ENCODE results near the gene SLX4IP.

The SLX4IP gene

GRCh38 chr20:10554285-10554684 lies 119.2 kb downstream of the SLX4IP start:
- DNase-seq, result no peak

- DNase-seq, result no peak
Measured at GRCh38 chr20:10555393-10555792, 120.3 kb downstream of the SLX4IP start.

GRCh38 chr20:10555865-10556308 lies 120.8 kb downstream of the SLX4IP start:
- DNase-seq, result no peak

- no peak for DNase-seq
Measured at GRCh38 chr20:10556519-10557083, 121.5 kb downstream of the SLX4IP start.

DNA sequence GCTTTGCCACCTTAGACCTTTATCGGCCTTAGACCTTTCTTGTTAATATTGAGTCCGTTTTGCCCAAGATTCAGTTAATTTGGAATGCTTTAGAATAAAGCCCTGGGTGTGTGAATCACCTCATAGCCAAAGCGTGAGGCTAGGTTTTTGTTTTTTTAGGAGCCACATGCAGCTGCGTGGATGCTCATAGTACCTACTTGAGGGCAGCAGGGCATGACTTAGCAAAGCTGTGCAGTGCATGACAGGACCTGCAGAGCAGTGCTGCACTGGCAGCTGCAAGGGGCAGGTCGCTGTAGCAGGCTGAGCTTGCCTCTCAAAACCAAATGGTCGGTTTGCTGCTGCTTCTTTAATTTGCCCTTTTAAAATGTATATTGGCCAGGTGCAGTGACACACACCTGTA lies 122.6 kb downstream of the SLX4IP start:
- DNase-seq, result no peak

DNA sequence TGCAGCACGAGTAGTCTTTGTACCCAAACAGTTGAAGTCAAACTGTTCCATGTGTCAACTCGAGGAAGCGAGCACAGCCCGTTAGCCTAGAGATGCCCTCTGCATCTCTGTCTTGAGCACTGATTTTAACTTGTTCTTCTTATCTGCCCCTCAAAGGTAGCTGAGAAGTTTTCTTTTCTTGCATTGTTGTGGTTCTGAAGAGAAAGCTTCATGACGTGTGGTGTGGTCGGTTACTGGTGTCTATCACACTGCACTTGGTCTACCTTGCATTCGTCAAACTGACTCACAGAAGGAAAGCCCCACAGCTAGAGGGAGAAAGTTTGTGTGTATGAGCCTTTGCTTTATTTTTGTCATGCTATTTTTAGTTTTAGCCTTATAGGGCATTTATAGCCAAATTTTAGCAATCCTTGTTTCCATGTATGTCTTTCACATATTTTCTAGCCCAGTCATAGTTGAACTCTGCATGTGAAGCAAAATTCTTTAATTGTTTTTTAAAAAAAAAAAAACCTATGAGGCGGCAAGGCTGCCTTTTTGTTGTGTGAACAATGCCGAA lies 123.6 kb downstream of the SLX4IP start:
- no peak for DNase-seq

DNA sequence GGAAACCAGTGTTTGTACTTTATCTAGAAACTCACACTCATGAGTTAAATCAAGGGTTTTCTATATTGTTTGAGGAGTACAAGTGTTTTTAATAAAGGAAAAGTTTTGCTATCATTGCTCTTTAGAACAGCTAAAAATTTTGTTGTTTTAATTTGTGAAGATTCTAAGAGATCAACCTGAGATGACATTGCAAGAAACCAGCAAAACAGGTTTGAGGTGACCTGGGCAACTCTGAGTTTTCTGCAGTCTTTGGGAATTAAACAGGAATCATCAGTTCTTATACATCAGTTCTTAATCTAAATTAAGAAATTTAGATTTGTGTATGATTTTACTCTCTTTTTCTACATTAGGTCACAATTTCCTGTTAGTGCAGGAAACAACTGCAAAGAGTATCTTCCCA lies 124.2 kb downstream of the SLX4IP start:
- no peak for DNase-seq

DNA sequence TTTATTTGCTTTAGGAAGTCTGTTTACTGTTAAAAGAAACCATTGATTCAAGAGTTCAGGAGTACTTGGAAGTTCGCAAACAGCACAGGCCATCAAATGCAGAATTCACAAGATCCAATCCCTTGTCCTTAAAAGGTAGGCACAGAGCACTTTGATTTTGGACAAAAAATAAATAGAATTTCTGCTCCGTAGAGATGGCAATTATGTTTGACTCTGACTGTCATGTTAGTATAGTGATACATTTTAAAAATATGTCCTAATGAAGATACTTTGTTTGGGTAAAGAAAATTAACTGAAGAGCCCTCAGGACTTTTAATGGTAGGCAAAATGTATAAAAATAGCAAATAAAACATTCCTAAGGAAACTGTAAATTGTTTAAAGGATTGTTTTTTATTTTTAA lies 125.6 kb downstream of the SLX4IP start:
- no peak for DNase-seq

DNA sequence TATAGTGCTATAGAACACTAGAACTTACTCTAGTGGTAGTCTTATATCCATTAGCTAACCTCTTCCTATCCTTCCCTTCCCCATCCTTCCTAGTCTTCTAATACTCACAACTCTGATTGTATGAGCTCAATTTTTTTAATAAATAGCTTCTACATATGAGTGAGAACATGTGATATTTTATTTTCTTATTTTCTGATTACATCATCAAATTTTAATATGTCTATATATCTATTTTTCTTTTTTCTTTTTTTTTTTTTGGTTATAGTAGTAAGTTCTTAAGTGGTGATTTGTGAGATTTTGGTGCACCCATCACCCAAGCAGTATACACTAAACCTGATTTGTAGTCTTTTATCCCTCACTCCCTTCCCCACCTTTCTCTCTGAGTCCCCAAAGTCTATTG lies 126.2 kb downstream of the SLX4IP start:
- DNase-seq, result no peak

GRCh38 chr20:10562899-10563298 lies 127.8 kb downstream of the SLX4IP start:
- no peak for DNase-seq

- no peak for DNase-seq
Measured at GRCh38 chr20:10563935-10564492, 128.9 kb downstream of the SLX4IP start.

- no peak for DNase-seq
Measured at GRCh38 chr20:10565191-10565921, 130.3 kb downstream of the SLX4IP start.

DNA sequence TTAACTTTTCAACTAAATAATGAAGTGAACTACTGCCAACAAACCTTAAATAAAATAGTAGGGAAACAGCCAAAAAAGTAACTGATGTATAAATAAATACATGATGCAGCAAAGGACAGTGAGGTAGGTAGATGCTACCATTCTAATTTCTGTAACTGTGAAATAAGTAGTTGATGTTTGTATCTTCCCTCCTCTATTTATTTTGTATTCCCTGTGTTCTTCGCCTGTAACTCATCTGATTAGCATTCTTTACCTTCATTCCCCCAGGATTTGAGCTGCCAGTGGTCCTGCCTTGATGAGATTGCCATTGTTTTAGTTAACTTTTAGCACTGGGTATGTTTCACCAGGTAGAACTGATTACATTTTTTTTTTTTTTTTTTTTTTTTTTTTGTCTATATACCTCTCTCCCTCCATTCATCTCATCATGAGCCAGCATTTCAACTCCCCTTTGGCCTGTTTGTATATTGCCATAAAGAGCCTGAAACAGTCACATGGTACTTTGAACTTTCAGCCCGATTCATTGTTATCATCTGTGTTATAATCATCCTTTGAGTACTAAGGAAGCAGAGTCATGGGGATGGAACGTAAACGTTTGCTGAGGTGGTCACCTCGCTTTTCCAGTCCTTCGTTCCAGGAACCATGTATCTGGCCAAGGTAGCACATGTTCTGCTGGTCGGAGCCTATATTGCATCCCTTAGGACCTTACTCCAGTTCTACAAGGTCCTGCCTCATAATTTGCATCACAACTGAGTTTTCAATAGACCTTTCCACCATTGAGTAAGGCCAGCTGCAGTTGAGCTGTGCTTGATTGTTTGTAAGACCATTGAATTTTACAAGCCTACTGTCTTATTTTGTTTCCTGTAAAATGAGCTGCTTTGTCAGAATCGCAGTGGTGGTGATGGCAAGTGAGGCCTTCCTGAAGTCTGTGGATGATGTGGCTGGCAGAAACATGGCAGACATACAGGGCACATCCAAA lies 131.1 kb downstream of the SLX4IP start:
- no peak for DNase-seq

- no peak for DNase-seq
Measured at GRCh38 chr20:10568032-10568431, 132.9 kb downstream of the SLX4IP start.

GRCh38 chr20:10571313-10571815 lies 136.3 kb downstream of the SLX4IP start:
- DNase-seq, result no peak

- DNase-seq, result no peak
Measured at GRCh38 chr20:10572853-10573252, 137.7 kb downstream of the SLX4IP start.

GRCh38 chr20:10573273-10573950 lies 138.3 kb downstream of the SLX4IP start:
- no peak for DNase-seq

GRCh38 chr20:10573951-10574339 lies 138.8 kb downstream of the SLX4IP start:
- DNase-seq, result no peak

- DNase-seq, result no peak
Measured at GRCh38 chr20:10576411-10577090, 141.4 kb downstream of the SLX4IP start.

GRCh38 chr20:10577648-10578047 lies 142.5 kb downstream of the SLX4IP start:
- no peak for DNase-seq

DNA sequence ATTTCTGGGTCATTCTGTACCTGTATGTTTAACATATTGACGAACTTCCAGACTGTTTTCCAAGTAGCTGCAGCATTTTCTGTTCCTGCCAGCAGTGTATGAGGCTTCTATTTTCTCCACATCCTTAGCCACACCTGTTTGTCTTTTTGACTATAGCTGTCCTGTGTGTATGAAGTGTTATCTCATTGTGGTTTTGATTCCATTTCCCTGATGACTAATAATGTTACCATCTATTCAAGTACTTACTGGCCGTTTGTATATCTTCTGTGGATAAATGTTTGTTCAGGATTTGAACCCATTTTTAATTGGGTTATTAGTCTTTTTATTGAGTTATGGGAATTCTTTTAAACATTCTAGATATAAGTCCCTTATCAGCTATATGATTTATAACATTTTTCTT lies 143.5 kb downstream of the SLX4IP start:
- no peak for DNase-seq

- DNase-seq, result no peak
Measured at GRCh38 chr20:10579942-10580341, 144.8 kb downstream of the SLX4IP start.

All from femur (tissue), 1 donor.